Stomach (tissue), 4 donors: ENCODE data around the gene FNTB.

Experiments
- POLR2A ChIP-seq, 4 donors: fragments of 450-650 bp; IDR thresholded peaks; one replicate each; pipeline ENCODE4 v1.6.1; 2016; ENCODE audit warnings: antibody characterized with exemption in 4 of 4, control low read depth in 2 of 4, mild to moderate bottlenecking in 1 of 4, moderate library complexity in 1 of 4
- POLR2AphosphoS5 ChIP-seq, 3 donors: sonication (generic); formaldehyde crosslinking; IDR thresholded peaks; one replicate each; pipeline ENCODE4 v1.6.1; 2016; ENCODE audit warnings: antibody characterized with exemption in 3 of 3
- TF ChIP-seq, protein P1 (sequence below), 7 experiments: fragments of 450-650 bp in 4 of 7; fragments of 200-600 bp in 3 of 7; sonication (generic) in 3 of 7; IDR thresholded peaks; one replicate each; pipeline ENCODE4 v1.5.1; 2016 to 2019; ENCODE audit warnings: antibody characterized with exemption in 7 of 7, control low read depth in 2 of 7, mild to moderate bottlenecking in 1 of 7

DNA sequence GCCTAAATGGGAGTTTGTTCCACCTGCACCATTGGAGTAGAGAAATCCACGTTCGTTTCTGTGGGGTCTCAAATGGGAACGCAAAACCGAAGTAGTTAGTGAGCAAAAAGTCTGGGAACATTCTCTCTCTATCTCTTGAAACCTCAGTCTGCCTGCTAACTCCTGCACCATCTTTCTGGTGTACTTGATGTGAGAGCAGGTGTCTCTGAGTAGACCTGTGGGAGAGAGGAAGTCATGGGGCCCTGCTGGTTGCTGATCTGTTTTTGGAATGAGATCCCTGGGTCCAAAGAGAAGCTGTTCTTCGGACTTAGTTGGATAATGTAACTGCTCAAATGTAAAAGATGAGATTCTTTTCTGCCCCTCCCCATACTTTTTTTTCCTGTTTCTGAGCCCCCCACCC is 58.3 kb downstream of the FNTB start:
- TF ChIP-seq POLR2A (IDR thresholded peaks at IDR 0.05) (no peak), POLR2AphosphoS5 (IDR thresholded peaks at IDR 0.05) (no peak)
- TF ChIP-seq, protein P1, sequence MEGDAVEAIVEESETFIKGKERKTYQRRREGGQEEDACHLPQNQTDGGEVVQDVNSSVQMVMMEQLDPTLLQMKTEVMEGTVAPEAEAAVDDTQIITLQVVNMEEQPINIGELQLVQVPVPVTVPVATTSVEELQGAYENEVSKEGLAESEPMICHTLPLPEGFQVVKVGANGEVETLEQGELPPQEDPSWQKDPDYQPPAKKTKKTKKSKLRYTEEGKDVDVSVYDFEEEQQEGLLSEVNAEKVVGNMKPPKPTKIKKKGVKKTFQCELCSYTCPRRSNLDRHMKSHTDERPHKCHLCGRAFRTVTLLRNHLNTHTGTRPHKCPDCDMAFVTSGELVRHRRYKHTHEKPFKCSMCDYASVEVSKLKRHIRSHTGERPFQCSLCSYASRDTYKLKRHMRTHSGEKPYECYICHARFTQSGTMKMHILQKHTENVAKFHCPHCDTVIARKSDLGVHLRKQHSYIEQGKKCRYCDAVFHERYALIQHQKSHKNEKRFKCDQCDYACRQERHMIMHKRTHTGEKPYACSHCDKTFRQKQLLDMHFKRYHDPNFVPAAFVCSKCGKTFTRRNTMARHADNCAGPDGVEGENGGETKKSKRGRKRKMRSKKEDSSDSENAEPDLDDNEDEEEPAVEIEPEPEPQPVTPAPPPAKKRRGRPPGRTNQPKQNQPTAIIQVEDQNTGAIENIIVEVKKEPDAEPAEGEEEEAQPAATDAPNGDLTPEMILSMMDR (IDR thresholded peaks at IDR 0.05) = no peak
